ENCODE results near the gene TCL1A.

GRCh38 chr14:95741038-95741490, 27.1 kb upstream of the TCL1A start:
- TF ChIP-seq CTCF (IDR thresholded peaks at IDR 0.05 in 2 of 3, conservative IDR thresholded peaks at IDR 0.05 in 1 of 3; ENCODE audit: borderline replicate concordance in 1 of 3, insufficient read depth in 1 of 3, low read depth in 2 of 3, low read length in 2 of 3) (no peak), POLR2A (IDR thresholded peaks at IDR 0.05; ENCODE audit: borderline replicate concordance, extremely low read depth, insufficient read depth, insufficient read length) (no peak), ELF1 (IDR thresholded peaks at IDR 0.05; ENCODE audit: borderline replicate concordance, low read depth) (no peak)

Measured in HCT116 (cell line).